Measurements from ENCODE around the gene B4GALNT2.

B4GALNT2 gene

GRCh38 chr17:49219987-49220386 is 87.4 kb downstream of the B4GALNT2 start:
- H3K4me2 ChIP-seq (ENCODE audit: low read depth, low read length, poor library complexity, severe bottlenecking), result no peak overlapping the region

GRCh38 chr17:49223168-49223516 is 90.6 kb downstream of the B4GALNT2 start:
- no peaks in the 10 kb centered on the region for H3K36me3 ChIP-seq (ENCODE audit: low read length)
- H3K9ac ChIP-seq (ENCODE audit: low read length), result no peak overlapping the region
- H3K4me2 ChIP-seq (ENCODE audit: low read depth, low read length, poor library complexity, severe bottlenecking), result peak overlapping the region; percentile 48
- no peaks in the 10 kb centered on the region for H4K20me1 ChIP-seq (ENCODE audit: low read depth, low read length)
- no peak overlapping the region for H2AFZ ChIP-seq (ENCODE audit: low read depth, low read length, severe bottlenecking)
- H3K4me3 ChIP-seq (ENCODE audit: insufficient read depth, low read length, poor library complexity, severe bottlenecking), result no peak overlapping the region
- no peaks in the 10 kb centered on the region for H3K27me3 ChIP-seq (ENCODE audit: low read length)
- no peaks in the 10 kb centered on the region for H3K9me2 ChIP-seq (replicated peaks; ENCODE audit: insufficient read depth, low read length)
- no peaks in the 10 kb centered on the region for H3K79me2 ChIP-seq (ENCODE audit: insufficient read depth, low read length)
- peaks cover 10% of the 10 kb centered on the region; the same call in 1 of the 2 replicates for H3F3A ChIP-seq (ENCODE audit: insufficient read depth)
- TF ChIP-seq EZH2phosphoT487 (conservative IDR thresholded peaks at IDR 0.05; ENCODE audit: low read length), result no peak
- TF ChIP-seq CTCF (IDR thresholded peaks at IDR 0.05; ENCODE audit: insufficient read depth, low read length, poor library complexity, severe bottlenecking), result no peak
- H3K27ac ChIP-seq (ENCODE audit: low read depth, low read length), result no peak overlapping the region
- no peaks in the 10 kb centered on the region for H3K9me3 ChIP-seq (ENCODE audit: insufficient read depth, low read length)

More at GRCh38 chr17:49219987-49220386, 87.4 kb downstream of the B4GALNT2 start:
- H2AFZ ChIP-seq (ENCODE audit: low read depth, low read length, severe bottlenecking), result no peak overlapping the region
- no peaks in the 10 kb centered on the region for H4K20me1 ChIP-seq (ENCODE audit: low read depth, low read length)
- H3K9ac ChIP-seq (ENCODE audit: low read length), result no peak overlapping the region
- H3K79me2 ChIP-seq (ENCODE audit: insufficient read depth, low read length), result no peaks in the 10 kb centered on the region
- H3K36me3 ChIP-seq (ENCODE audit: low read length), result no peaks in the 10 kb centered on the region
- no peak overlapping the region for H3K4me3 ChIP-seq (ENCODE audit: insufficient read depth, low read length, poor library complexity, severe bottlenecking)
- no peaks in the 10 kb centered on the region for H3K9me3 ChIP-seq (ENCODE audit: insufficient read depth, low read length)
- peak overlapping the region; percentile 75; the same call in 1 of the 2 replicates for H3K27ac ChIP-seq (ENCODE audit: low read depth, low read length)
- H3F3A ChIP-seq (ENCODE audit: insufficient read depth), result peaks cover 21% of the 10 kb centered on the region
- no peaks in the 10 kb centered on the region for H3K9me2 ChIP-seq (replicated peaks; ENCODE audit: insufficient read depth, low read length)
- H3K27me3 ChIP-seq (ENCODE audit: low read length), result no peaks in the 10 kb centered on the region
- TF ChIP-seq EZH2phosphoT487 (conservative IDR thresholded peaks at IDR 0.05; ENCODE audit: low read length) (no peak), CTCF (IDR thresholded peaks at IDR 0.05; ENCODE audit: insufficient read depth, low read length, poor library complexity, severe bottlenecking) (no peak)

- peak; percentile 91 for TF ChIP-seq CTCF (IDR thresholded peaks at IDR 0.05; ENCODE audit: insufficient read depth, low read length, poor library complexity, severe bottlenecking)
- no peak for TF ChIP-seq EZH2phosphoT487 (conservative IDR thresholded peaks at IDR 0.05; ENCODE audit: low read length)
- Histone ChIP-seq H3K4me2 (ENCODE audit: low read depth, low read length, poor library complexity, severe bottlenecking) (peak overlapping the region; percentile 48), H3K27me3 (ENCODE audit: low read length) (no peaks in the 10 kb centered on the region), H3K79me2 (ENCODE audit: insufficient read depth, low read length) (no peaks in the 10 kb centered on the region), H3K36me3 (ENCODE audit: low read length) (no peaks in the 10 kb centered on the region), H3K27ac (ENCODE audit: low read depth, low read length) (no peak overlapping the region), H3K4me3 (ENCODE audit: insufficient read depth, low read length, poor library complexity, severe bottlenecking) (peak overlapping the region; percentile 35), H4K20me1 (ENCODE audit: low read depth, low read length) (no peaks in the 10 kb centered on the region), H3K9ac (ENCODE audit: low read length) (peak overlapping the region; percentile 9; the same call in 1 of the 2 replicates), H3K9me3 (ENCODE audit: insufficient read depth, low read length) (no peaks in the 10 kb centered on the region), H3F3A (ENCODE audit: insufficient read depth) (peaks cover 6% of the 10 kb centered on the region; the same call in 1 of the 2 replicates), H3K9me2 (replicated peaks; ENCODE audit: insufficient read depth, low read length) (no peaks in the 10 kb centered on the region), H2AFZ (ENCODE audit: low read depth, low read length, severe bottlenecking) (no peak overlapping the region)
Observed at GRCh38 chr17:49223517-49224197, 91.1 kb downstream of the B4GALNT2 start.
